Fibroblast of gingiva (primary cell): Measurements from ENCODE around the gene MAP3K9.

Experiments used
- DNase-seq: peaks from one replicate; pipeline ENCODE4 v3.0.0-alpha.2; 2011; ENCODE audit warnings: low read depth

Gene MAP3K9

GRCh38 chr14:70785556-70785955 is 23.8 kb downstream of the MAP3K9 start:
- DNase-seq: no peak

GRCh38 chr14:70784886-70785285 is 24.4 kb downstream of the MAP3K9 start:
- no peak for DNase-seq

GRCh38 chr14:70782361-70782760 is 27.0 kb downstream of the MAP3K9 start:
- DNase-seq: no peak

- no peak for DNase-seq
Measured at GRCh38 chr14:70780396-70781075, 28.8 kb downstream of the MAP3K9 start.

GRCh38 chr14:70779667-70780066 is 29.6 kb downstream of the MAP3K9 start:
- no peak for DNase-seq

- DNase-seq: no peak
Measured at GRCh38 chr14:70776197-70776596, 33.1 kb downstream of the MAP3K9 start.

- DNase-seq: no peak
Measured at GRCh38 chr14:70773182-70773862, 36.0 kb downstream of the MAP3K9 start.

- no peak for DNase-seq
Measured at GRCh38 chr14:70771781-70772212, 37.5 kb downstream of the MAP3K9 start.

- no peak for DNase-seq
Measured at GRCh38 chr14:70770490-70770889, 38.8 kb downstream of the MAP3K9 start.

- DNase-seq: no peak
Measured at GRCh38 chr14:70759398-70759797, 49.9 kb downstream of the MAP3K9 start.

GRCh38 chr14:70755655-70756054 is 53.7 kb downstream of the MAP3K9 start:
- DNase-seq: no peak

GRCh38 chr14:70754991-70755390 is 54.3 kb downstream of the MAP3K9 start:
- no peak for DNase-seq

- DNase-seq: no peak
Measured at GRCh38 chr14:70753518-70753953, 55.8 kb downstream of the MAP3K9 start.

GRCh38 chr14:70748422-70748821 is 60.9 kb downstream of the MAP3K9 start:
- peak; percentile 16 for DNase-seq

- DNase-seq: no peak
Measured at GRCh38 chr14:70744641-70745040, 64.7 kb downstream of the MAP3K9 start.

- DNase-seq: no peak
Measured at GRCh38 chr14:70742316-70742715, 67.0 kb downstream of the MAP3K9 start.

GRCh38 chr14:70741482-70741881 is 67.8 kb downstream of the MAP3K9 start:
- DNase-seq: no peak

- no peak for DNase-seq
Measured at GRCh38 chr14:70735043-70735442, 74.3 kb downstream of the MAP3K9 start.

- DNase-seq: no peak
Measured at GRCh38 chr14:70731447-70732239, 77.7 kb downstream of the MAP3K9 start.

GRCh38 chr14:70730393-70730792 is 78.9 kb downstream of the MAP3K9 start:
- DNase-seq: no peak

- DNase-seq: peak; percentile 4
Measured at GRCh38 chr14:70726651-70727375, 82.5 kb downstream of the MAP3K9 start.

- no peak for DNase-seq
Measured at GRCh38 chr14:70724944-70725343, 84.4 kb downstream of the MAP3K9 start.
